HG03060 (cell line): Measurements from ENCODE around the gene PNMA6E.

Experiments used
- ATAC-seq: cut with Tn5 transposase; IDR thresholded peaks from one replicate; pipeline ENCODE4 v1.9.1; 2021; ENCODE audit warnings: low read depth, moderate number of reproducible peaks; ENCODE audit not compliant: unreplicated experiment

The PNMA6E gene

GRCh38 chrX:153438532-153438931 lies 37.4 kb upstream of the PNMA6E start:
- ATAC-seq: no peak

- ATAC-seq: no peak
Measured at GRCh38 chrX:153435845-153436244, 34.7 kb upstream of the PNMA6E start.

GRCh38 chrX:153434801-153435200 lies 33.7 kb upstream of the PNMA6E start:
- ATAC-seq: no peak

GRCh38 chrX:153433781-153434285 lies 32.7 kb upstream of the PNMA6E start:
- no peak for ATAC-seq

GRCh38 chrX:153433161-153433680 lies 32.1 kb upstream of the PNMA6E start:
- ATAC-seq: no peak

GRCh38 chrX:153430796-153431195 lies 29.6 kb upstream of the PNMA6E start:
- ATAC-seq: no peak

GRCh38 chrX:153426204-153426603 lies 25.1 kb upstream of the PNMA6E start:
- no peak for ATAC-seq

GRCh38 chrX:153423652-153424051 lies 22.5 kb upstream of the PNMA6E start:
- no peak for ATAC-seq

- no peak for ATAC-seq
Measured at GRCh38 chrX:153421856-153422255, 20.7 kb upstream of the PNMA6E start.

- ATAC-seq: no peak
Measured at GRCh38 chrX:153420851-153421599, 19.9 kb upstream of the PNMA6E start.

- ATAC-seq: no peak
Measured at GRCh38 chrX:153417637-153418036, 16.5 kb upstream of the PNMA6E start.

GRCh38 chrX:153416781-153417450 lies 15.8 kb upstream of the PNMA6E start:
- ATAC-seq: no peak

- no peak for ATAC-seq
Measured at GRCh38 chrX:153414856-153415510, 13.8 kb upstream of the PNMA6E start.

- no peak for ATAC-seq
Measured at GRCh38 chrX:153413731-153414130, 12.6 kb upstream of the PNMA6E start.

GRCh38 chrX:153412746-153413720 lies 11.9 kb upstream of the PNMA6E start:
- no peak for ATAC-seq

GRCh38 chrX:153411988-153412574 lies 10.9 kb upstream of the PNMA6E start:
- no peak for ATAC-seq

GRCh38 chrX:153411255-153411987 lies 10.3 kb upstream of the PNMA6E start, which contains the start of gene ZFP92:
ZFP92 (plus strand) TSS chrX:153411472; CDS start chrX:153418323, 6,851 bp downstream.
- ATAC-seq: peak; percentile 56

GRCh38 chrX:153410888-153411254 lies 9.7 kb upstream of the PNMA6E start:
- no peak for ATAC-seq

GRCh38 chrX:153410373-153410772 lies 9.2 kb upstream of the PNMA6E start:
- ATAC-seq: no peak
